Hepatocyte (in vitro differentiated cells): ENCODE data around the gene TMEM117. TPM values are rescaled to one million over a fixed set of nuclear protein-coding genes. Genes with fewer than 3 reads are reported as not detected.

ENCODE experiments used
- DNase-seq: peaks from one replicate; pipeline ENCODE4 v3.0.0-alpha.2; 2016; ENCODE audit warnings: low spot score
- H2AFZ ChIP-seq: fragments of 200-600 bp; sonication (generic); 2 replicates; pipeline ENCODE4 v1.6.0; 2016; ENCODE audit warnings: antibody characterized with exemption, mild to moderate bottlenecking
- H3K27ac ChIP-seq: fragments of 200-600 bp; sonication (generic); 2 replicates; pipeline ENCODE4 v1.5.1; 2016; ENCODE audit warnings: mild to moderate bottlenecking
- H3K27me3 ChIP-seq: fragments of 200-600 bp; sonication (generic); 2 replicates; pipeline ENCODE4 v1.6.1; 2016
- H3K36me3 ChIP-seq: fragments of 200-600 bp; sonication (generic); replicated peaks from 2 replicates; pipeline ENCODE4 v1.5.1; 2016; ENCODE audit warnings: low read depth; ENCODE audit not compliant: insufficient read depth
- H3K4me1 ChIP-seq: fragments of 200-600 bp; sonication (generic); 2 replicates; pipeline ENCODE4 v1.5.1; 2016; ENCODE audit warnings: mild to moderate bottlenecking, moderate library complexity; ENCODE audit not compliant: insufficient read depth
- H3K4me2 ChIP-seq: fragments of 200-600 bp; sonication (generic); 2 replicates; pipeline ENCODE4 v1.6.0; 2016
- H3K4me3 ChIP-seq: fragments of 200-600 bp; sonication (generic); 2 replicates; pipeline ENCODE4 v1.5.1; 2016; ENCODE audit warnings: mild to moderate bottlenecking
- H3K79me2 ChIP-seq: fragments of 200-600 bp; sonication (generic); 2 replicates; pipeline ENCODE4 v1.6.0; 2017; ENCODE audit warnings: mild to moderate bottlenecking
- H3K9me2 ChIP-seq: fragments of 200-600 bp; sonication (generic); replicated peaks from 2 replicates; pipeline ENCODE4 v1.6.0; 2017; ENCODE audit warnings: mild to moderate bottlenecking; ENCODE audit not compliant: insufficient read depth
- H3K9me3 ChIP-seq: fragments of 200-600 bp; sonication (generic); 2 replicates; pipeline ENCODE4 v1.5.1; 2016; ENCODE audit warnings: low read depth, mild to moderate bottlenecking
- H4K20me1 ChIP-seq: fragments of 200-600 bp; sonication (generic); 2 replicates; pipeline ENCODE4 v1.6.0; 2016; ENCODE audit warnings: mild to moderate bottlenecking; ENCODE audit not compliant: insufficient read depth, poor library complexity, severe bottlenecking
- CTCF ChIP-seq: fragments of 200-600 bp; sonication (generic); IDR thresholded peaks from 2 replicates; pipeline ENCODE4 v1.5.1; 2016; ENCODE audit warnings: antibody characterized with exemption, mild to moderate bottlenecking; ENCODE audit not compliant: poor library complexity
- EZH2 ChIP-seq: fragments of 200-600 bp; sonication (generic); IDR thresholded peaks from 2 replicates; pipeline ENCODE4 v1.6.1; 2016; ENCODE audit warnings: antibody characterized with exemption, mild to moderate bottlenecking, borderline replicate concordance
- EZH2phosphoT487 ChIP-seq: fragments of 200-600 bp; sonication (generic); IDR thresholded peaks from one replicate; pipeline ENCODE4 v1.6.1; 2018; ENCODE audit warnings: antibody characterized with exemption, mild to moderate bottlenecking, low read depth, moderate library complexity; ENCODE audit not compliant: unreplicated experiment, severe bottlenecking
- WGBS: methylation state at CpG from one replicate; pipeline ENCODE4 v1.1.6; 2016; ENCODE audit warnings: low lambda C conversion rate; ENCODE audit errors: missing lambda C conversion rate; 5-methylcytosine and 5-hydroxymethylcytosine counted together
- polyA plus RNA-seq: library from polyadenylated mRNA; unstranded; fragments of >200 nt; fragmentation: Nextera tagmentation; extraction: Ambion mirVana; gene quantifications from 2 replicates; pipeline ENCODE4 v1.2.1, GENCODE V29; 2016
- total RNA-seq: library from RNA; depleted of rRNA; stranded (reverse); fragments of >200 nt; gene quantifications from 2 replicates; pipeline ENCODE4 v1.2.3, GENCODE V29; 2014

Gene TMEM117
- total and polyA plus RNA-seq, 2 experiments from 2014 or later = 12.4 to 47.1 TPM

- Histone ChIP-seq H3K27ac (no peak overlapping the region), H3K79me2 (no peaks in the 10 kb centered on the region), H2AFZ (no peak overlapping the region), H3K4me2 (no peak overlapping the region), H3K4me3 (no peak overlapping the region), H3K36me3 (no peaks in the 10 kb centered on the region), H3K9me3 (no peaks in the 10 kb centered on the region), H3K9me2 (no peaks in the 10 kb centered on the region), H3K27me3 (no peaks in the 10 kb centered on the region), H3K4me1 (no peaks in the 10 kb centered on the region), H4K20me1 (no peaks in the 10 kb centered on the region)
- no peak for TF ChIP-seq EZH2phosphoT487
- no peak for TF ChIP-seq EZH2
- TF ChIP-seq CTCF = no peak
- no peak for DNase-seq
- WGBS = 79% methylated on average over 10 of the region's 10 CpGs
Observed at GRCh38 chr12:44431647-44432343, 595.9 kb downstream of the TMEM117 start.

- Histone ChIP-seq H4K20me1 (no peaks in the 10 kb centered on the region), H3K4me2 (no peak overlapping the region), H3K9me2 (no peaks in the 10 kb centered on the region), H3K9me3 (no peaks in the 10 kb centered on the region), H3K4me3 (no peak overlapping the region), H3K27me3 (no peaks in the 10 kb centered on the region), H3K27ac (no peak overlapping the region), H2AFZ (no peak overlapping the region), H3K36me3 (no peaks in the 10 kb centered on the region), H3K4me1 (no peaks in the 10 kb centered on the region), H3K79me2 (no peaks in the 10 kb centered on the region)
- no peak for DNase-seq
- WGBS = 57% methylated on average over 1 of the region's 1 CpG
- no peak for TF ChIP-seq CTCF
- TF ChIP-seq EZH2 = no peak
- TF ChIP-seq EZH2phosphoT487 = no peak
Observed at GRCh38 chr12:44433659-44434058, 597.8 kb downstream of the TMEM117 start.

GRCh38 chr12:44436756-44437155 lies 600.9 kb downstream of the TMEM117 start:
- no peak overlapping the region for H3K4me2 ChIP-seq
- no peaks in the 10 kb centered on the region for H3K9me3 ChIP-seq
- H3K4me1 ChIP-seq = no peaks in the 10 kb centered on the region
- WGBS = 86% methylated on average over 5 of the region's 5 CpGs
- no peaks in the 10 kb centered on the region for H3K9me2 ChIP-seq
- no peak for DNase-seq
- H2AFZ ChIP-seq = no peak overlapping the region
- no peak overlapping the region for H3K4me3 ChIP-seq
- H3K36me3 ChIP-seq = no peaks in the 10 kb centered on the region
- H3K79me2 ChIP-seq = no peaks in the 10 kb centered on the region
- no peaks in the 10 kb centered on the region for H3K27me3 ChIP-seq
- TF ChIP-seq EZH2 (no peak), CTCF (no peak), EZH2phosphoT487 (no peak)
- H3K27ac ChIP-seq = no peak overlapping the region
- H4K20me1 ChIP-seq = no peaks in the 10 kb centered on the region

Other genes starting within 250 kb of the TMEM117 start
- gene PUS7L, start 77.3 kb upstream of the TMEM117 start, total RNA-seq = 17.7 and 26.8 TPM in 2 replicates
- 12.7 and 15.0 TPM in 2 replicates for gene PUS7L, start 77.3 kb upstream of the TMEM117 start, polyA plus RNA-seq
- 15.9 and 21.9 TPM in 2 replicates for gene IRAK4, start 77.1 kb upstream of the TMEM117 start, total RNA-seq
- 5.1 and 9.0 TPM in 2 replicates for gene IRAK4, start 77.1 kb upstream of the TMEM117 start, polyA plus RNA-seq
- gene TWF1, start 29.8 kb upstream of the TMEM117 start, total RNA-seq = 144 and 162 TPM in 2 replicates
- gene TWF1, start 29.8 kb upstream of the TMEM117 start, polyA plus RNA-seq = 55.3 and 66.0 TPM in 2 replicates